ENCODE measurements around the gene LIPI.

DNA sequence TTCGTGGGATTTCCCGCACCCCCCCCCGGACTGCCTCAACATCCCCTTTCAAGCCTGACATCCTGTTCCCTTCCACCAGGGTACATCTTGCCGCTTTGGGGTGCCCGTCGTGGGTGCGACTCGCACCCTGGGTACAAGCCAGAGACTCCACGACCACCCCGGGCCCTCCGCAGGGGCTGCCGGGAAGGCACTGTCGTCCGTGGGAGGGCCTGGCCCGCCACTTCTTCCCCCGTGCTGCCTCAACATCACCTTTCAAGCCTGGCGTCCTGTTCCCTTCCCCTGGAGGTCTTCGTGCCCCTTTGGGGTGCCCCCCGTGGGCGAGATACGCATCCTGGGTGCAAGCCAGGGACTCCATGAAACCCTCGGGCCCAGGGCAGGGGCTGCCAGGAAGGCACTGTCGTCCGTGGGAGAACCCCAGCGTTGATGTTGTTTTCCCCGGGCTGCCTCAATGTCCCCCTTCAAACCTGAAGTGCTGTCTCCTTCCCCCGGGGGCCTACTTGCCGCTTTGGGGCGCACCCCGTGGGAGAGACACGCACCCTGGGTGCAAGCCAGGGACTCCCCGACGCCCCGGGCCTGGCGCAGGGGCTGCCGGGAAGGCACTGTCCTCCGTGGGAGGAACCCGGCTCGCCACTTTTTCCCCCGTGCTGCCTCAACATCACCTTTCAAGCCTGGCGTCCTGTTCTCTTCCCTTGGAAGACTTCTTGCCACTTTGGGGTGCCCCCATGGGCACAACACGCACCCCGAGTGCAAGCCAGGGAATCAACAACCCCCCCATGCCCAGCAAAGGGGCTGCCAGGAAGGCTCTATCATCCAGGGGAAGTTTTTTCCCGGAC lies 138.6 kb downstream of the LIPI start:
- TF ChIP-seq, protein P1, sequence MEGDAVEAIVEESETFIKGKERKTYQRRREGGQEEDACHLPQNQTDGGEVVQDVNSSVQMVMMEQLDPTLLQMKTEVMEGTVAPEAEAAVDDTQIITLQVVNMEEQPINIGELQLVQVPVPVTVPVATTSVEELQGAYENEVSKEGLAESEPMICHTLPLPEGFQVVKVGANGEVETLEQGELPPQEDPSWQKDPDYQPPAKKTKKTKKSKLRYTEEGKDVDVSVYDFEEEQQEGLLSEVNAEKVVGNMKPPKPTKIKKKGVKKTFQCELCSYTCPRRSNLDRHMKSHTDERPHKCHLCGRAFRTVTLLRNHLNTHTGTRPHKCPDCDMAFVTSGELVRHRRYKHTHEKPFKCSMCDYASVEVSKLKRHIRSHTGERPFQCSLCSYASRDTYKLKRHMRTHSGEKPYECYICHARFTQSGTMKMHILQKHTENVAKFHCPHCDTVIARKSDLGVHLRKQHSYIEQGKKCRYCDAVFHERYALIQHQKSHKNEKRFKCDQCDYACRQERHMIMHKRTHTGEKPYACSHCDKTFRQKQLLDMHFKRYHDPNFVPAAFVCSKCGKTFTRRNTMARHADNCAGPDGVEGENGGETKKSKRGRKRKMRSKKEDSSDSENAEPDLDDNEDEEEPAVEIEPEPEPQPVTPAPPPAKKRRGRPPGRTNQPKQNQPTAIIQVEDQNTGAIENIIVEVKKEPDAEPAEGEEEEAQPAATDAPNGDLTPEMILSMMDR (IDR thresholded peaks at IDR 0.05; ENCODE audit: poor library complexity, severe bottlenecking), result no peak
- TF ChIP-seq POLR2AphosphoS5 (IDR thresholded peaks at IDR 0.05) (no peak), EZH2 (IDR thresholded peaks at IDR 0.05; ENCODE audit: borderline replicate concordance, insufficient read depth, low read length, poor library complexity, severe bottlenecking) (no peak), EP300 (conservative IDR thresholded peaks at IDR 0.05; ENCODE audit: poor library complexity, severe bottlenecking) (no peak), MXI1 (conservative IDR thresholded peaks at IDR 0.05; ENCODE audit: poor library complexity, severe bottlenecking) (no peak)
- TF ChIP-seq, protein P2, sequence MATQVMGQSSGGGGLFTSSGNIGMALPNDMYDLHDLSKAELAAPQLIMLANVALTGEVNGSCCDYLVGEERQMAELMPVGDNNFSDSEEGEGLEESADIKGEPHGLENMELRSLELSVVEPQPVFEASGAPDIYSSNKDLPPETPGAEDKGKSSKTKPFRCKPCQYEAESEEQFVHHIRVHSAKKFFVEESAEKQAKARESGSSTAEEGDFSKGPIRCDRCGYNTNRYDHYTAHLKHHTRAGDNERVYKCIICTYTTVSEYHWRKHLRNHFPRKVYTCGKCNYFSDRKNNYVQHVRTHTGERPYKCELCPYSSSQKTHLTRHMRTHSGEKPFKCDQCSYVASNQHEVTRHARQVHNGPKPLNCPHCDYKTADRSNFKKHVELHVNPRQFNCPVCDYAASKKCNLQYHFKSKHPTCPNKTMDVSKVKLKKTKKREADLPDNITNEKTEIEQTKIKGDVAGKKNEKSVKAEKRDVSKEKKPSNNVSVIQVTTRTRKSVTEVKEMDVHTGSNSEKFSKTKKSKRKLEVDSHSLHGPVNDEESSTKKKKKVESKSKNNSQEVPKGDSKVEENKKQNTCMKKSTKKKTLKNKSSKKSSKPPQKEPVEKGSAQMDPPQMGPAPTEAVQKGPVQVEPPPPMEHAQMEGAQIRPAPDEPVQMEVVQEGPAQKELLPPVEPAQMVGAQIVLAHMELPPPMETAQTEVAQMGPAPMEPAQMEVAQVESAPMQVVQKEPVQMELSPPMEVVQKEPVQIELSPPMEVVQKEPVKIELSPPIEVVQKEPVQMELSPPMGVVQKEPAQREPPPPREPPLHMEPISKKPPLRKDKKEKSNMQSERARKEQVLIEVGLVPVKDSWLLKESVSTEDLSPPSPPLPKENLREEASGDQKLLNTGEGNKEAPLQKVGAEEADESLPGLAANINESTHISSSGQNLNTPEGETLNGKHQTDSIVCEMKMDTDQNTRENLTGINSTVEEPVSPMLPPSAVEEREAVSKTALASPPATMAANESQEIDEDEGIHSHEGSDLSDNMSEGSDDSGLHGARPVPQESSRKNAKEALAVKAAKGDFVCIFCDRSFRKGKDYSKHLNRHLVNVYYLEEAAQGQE (IDR thresholded peaks at IDR 0.05; ENCODE audit: borderline replicate concordance), result no peak

All from neural cell (in vitro differentiated cells).